BJ (cell line): ENCODE results near the gene ETS1. TPM values are rescaled to one million over a fixed set of nuclear protein-coding genes. Genes with fewer than 3 reads are reported as not detected.

ENCODE experiments used
- CTCF ChIA-PET: fragments of 350-600 bp; formaldehyde crosslinking; extraction: SDS; loops from one replicate; lab custom pipeline; 2021; ENCODE audit warnings: antibody characterized with exemption, inconsistent platforms; lab: Yijun Ruan, JAX
- POLR2A ChIA-PET: fragments of 300-600 bp; sonication (Branson Sonifier 250); formaldehyde crosslinking; extraction: SDS; loops from one replicate; lab custom pipeline; 2021; ENCODE audit warnings: antibody characterized with exemption; lab: Charles Lee
- DNase-seq: peaks from one replicate; pipeline ENCODE4 v3.0.0-alpha.2; 2011; ENCODE audit warnings: low read depth
- H3K27me3 ChIP-seq: 2 replicates; pipeline ENCODE4 v1.6.0; 2011; ENCODE audit warnings: low read length; ENCODE audit not compliant: control insufficient read depth, insufficient read depth
- H3K36me3 ChIP-seq: 2 replicates; pipeline ENCODE4 v1.5.1; 2011; ENCODE audit warnings: low read length; ENCODE audit not compliant: control insufficient read depth, insufficient read depth
- H3K4me3 ChIP-seq: 2 replicates; pipeline ENCODE4 v1.5.1; 2011; ENCODE audit warnings: low read depth, mild to moderate bottlenecking, control low read depth, low read length
- polyA plus RNA-seq: library from polyadenylated mRNA; depleted of rRNA; stranded (reverse); fragments of >200 nt; gene quantifications from 2 replicates; pipeline ENCODE4 v1.2.3, GENCODE V29; 2011
- TF ChIP-seq, protein P1 (sequence below): IDR thresholded peaks from 2 replicates; pipeline ENCODE4 v1.5.1; 2011; ENCODE audit warnings: low read depth, mild to moderate bottlenecking, control low read depth, inconsistent platforms, low read length, moderate library complexity; ENCODE audit not compliant: insufficient read depth

ETS1 gene
- polyA plus RNA-seq, 1 experiment = 38.5 TPM

DNA sequence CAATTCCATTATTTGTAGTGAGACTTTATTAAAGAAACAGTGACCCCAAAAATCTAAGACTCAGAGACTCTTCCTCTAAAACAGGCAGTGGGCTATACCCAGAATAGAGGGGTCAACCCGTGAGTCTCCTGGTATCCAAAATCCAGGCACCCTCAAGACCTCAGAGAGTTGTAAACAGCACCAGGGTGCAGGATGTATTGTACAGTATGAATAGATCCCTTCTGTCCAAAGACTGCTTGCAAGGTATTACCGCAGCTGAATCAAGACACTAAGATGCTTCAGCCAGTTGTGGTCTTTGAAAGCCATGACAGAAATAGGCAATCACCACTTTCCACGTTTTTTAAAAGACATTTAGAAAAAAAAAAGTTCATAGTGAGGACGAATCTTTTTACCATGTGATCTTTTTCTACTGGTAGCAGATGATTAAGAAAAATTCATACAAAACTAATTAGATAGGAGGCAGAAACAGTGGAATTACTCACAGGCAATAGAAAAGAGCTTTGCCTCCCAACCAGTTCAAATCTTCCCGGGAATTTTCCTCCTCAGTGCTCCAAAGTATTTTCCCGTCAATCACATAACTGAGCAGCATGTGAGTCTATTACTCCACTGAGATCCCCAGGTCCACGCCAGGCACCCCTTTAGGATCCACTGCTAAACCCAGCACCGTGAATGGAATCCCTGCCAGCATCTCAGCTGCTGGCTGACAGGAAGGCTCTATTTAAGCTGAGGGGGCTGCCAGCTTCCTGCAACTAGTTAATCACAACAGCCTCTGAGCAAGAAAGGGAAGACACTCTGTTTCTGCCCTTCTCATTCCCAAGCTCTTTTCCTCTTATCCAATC, 113.1 kb downstream of the ETS1 start:
- Histone ChIP-seq H3K4me3 (no peak overlapping the region), H3K36me3 (peaks cover 9% of the 10 kb centered on the region), H3K27me3 (no peaks in the 10 kb centered on the region)
- ChIA-PET CTCF (interaction anchor here (0.7 to 2.7 kb wide), 4 partner anchors 14 to 184 kb away, joined by 3 to 9 read pairs (median 5); no protein-coding TSS in a partner anchor), POLR2A (interaction anchor here (0.6 to 1.0 kb wide), 2 partner anchors 26 to 72 kb away, joined by 3 to 5 read pairs; no protein-coding TSS in a partner anchor)
- DNase-seq = no peak
- TF ChIP-seq, protein P1, sequence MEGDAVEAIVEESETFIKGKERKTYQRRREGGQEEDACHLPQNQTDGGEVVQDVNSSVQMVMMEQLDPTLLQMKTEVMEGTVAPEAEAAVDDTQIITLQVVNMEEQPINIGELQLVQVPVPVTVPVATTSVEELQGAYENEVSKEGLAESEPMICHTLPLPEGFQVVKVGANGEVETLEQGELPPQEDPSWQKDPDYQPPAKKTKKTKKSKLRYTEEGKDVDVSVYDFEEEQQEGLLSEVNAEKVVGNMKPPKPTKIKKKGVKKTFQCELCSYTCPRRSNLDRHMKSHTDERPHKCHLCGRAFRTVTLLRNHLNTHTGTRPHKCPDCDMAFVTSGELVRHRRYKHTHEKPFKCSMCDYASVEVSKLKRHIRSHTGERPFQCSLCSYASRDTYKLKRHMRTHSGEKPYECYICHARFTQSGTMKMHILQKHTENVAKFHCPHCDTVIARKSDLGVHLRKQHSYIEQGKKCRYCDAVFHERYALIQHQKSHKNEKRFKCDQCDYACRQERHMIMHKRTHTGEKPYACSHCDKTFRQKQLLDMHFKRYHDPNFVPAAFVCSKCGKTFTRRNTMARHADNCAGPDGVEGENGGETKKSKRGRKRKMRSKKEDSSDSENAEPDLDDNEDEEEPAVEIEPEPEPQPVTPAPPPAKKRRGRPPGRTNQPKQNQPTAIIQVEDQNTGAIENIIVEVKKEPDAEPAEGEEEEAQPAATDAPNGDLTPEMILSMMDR = no peak

DNA sequence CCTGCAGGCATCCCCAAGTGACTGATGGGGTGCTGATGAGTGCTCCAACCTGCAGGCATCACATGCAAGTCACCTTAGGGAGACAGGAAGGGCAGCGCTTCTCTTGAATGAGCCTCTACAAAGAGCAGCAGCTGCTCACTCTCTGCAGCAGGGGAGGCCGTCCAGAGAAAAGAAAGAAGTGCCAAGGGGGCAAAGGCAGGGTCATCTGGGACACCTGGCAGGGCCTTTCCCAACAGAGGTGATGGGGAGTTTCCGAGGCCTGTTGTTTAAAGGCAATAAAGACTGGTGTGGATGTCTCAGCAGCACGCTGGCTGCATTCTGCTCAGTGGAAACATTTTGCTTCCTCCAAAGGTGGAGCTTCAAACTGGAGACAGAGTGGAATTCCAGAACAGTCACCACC, 113.7 kb downstream of the ETS1 start:
- Histone ChIP-seq H3K36me3 (peaks cover 10% of the 10 kb centered on the region), H3K27me3 (no peaks in the 10 kb centered on the region), H3K4me3 (no peak overlapping the region)
- POLR2A ChIA-PET = interaction anchor here (1.0 kb wide), 1 partner anchor 27 kb away, joined by 5 read pairs; no protein-coding TSS in a partner anchor
- TF ChIP-seq, protein P1 = no peak
- CTCF ChIA-PET = interaction anchor here (0.7 to 2.7 kb wide), 3 partner anchors 15 to 183 kb away, joined by 3 to 9 read pairs (median 7); no protein-coding TSS in a partner anchor
- no peak for DNase-seq

DNA sequence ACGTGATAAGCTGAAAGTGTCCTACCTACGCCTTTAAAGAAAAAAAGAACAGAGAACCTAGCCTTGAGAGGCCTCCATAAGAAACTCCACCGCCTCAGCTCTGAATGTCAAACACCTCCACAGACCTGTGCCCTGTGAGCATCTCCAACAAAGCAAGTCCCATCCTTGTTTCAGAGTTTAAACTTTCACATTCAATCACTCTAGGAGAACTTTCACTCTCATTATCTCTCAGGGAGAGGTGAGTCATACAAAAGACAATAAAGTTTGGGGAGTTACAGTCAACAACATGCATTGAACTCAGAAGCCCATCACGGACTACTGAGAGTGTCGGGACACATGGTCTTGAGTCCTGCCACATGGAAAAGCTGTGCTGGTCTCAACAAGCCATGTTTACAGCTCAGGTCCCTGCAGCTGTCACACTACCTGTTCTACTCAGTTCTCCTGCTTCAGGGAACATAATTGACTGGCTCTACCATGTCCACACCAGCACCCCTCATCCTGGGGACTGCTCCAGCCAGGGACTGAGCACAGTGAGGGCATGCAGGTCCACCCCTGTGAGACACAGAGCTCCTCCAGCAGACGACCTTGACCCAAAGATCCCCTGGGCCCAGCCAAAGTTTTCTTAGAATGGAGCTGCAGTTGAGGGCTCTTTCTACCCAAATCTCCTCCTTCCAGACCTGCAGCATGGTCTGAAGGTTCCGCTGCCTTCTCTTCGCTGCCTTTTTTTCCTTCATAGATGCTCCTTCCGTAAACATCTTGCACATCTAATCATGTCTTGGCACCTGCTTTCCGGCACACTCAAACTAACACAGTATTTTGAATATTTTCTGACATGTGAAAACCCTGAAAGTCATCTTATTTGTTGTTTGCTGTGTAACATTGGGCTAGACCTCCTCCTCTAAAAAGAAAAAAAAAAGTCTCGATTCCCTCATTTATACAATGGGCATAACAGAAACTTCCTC, 114.9 kb downstream of the ETS1 start:
- TF ChIP-seq, protein P1 = no peak
- ChIA-PET POLR2A (no interaction called here), CTCF (interaction anchor here (0.7 to 2.7 kb wide), 2 partner anchors 14 to 16 kb away, joined by 3 to 9 read pairs; no protein-coding TSS in a partner anchor)
- peaks cover 10% of the 10 kb centered on the region for H3K36me3 ChIP-seq
- DNase-seq = peak; percentile 44
- no peak overlapping the region for H3K4me3 ChIP-seq
- H3K27me3 ChIP-seq = no peaks in the 10 kb centered on the region

DNA sequence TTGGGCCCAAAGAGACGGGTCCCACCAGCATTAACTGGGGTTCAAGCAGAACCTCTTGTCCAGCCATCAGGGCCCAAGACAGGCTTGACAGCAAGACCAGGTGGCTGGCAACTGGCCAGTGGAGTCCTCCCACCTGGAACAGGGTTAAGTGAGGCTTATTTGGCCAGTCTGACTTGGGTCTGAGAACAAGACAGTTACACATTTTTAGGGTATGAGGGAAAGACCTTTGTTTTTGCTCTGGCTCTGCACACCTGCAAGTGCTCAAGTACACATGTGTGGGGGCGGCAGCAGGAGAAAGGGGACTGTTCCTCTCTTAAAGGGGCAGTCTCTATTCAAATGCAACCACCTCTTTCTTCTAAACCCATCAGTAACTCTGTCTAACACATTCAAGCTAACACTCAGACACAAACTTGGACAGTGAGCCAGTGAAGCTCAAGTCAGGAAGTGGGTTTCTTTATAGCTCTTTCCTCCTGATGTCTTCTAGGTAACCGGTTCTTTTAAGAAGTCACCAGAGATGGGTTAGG, 116.2 kb downstream of the ETS1 start:
- TF ChIP-seq, protein P1 = no peak
- H3K27me3 ChIP-seq = no peaks in the 10 kb centered on the region
- ChIA-PET POLR2A (no interaction called here), CTCF (interaction anchor here (0.5 to 0.7 kb wide), 2 partner anchors 13 to 361 kb away, joined by 3 to 4 read pairs; no protein-coding TSS in a partner anchor)
- H3K4me3 ChIP-seq = no peak overlapping the region
- DNase-seq = no peak
- H3K36me3 ChIP-seq = peaks cover 17% of the 10 kb centered on the region
